Raji (cell line): ENCODE data around the gene MET.

Source experiments
- POLR2A ChIP-seq: IDR thresholded peaks from 2 replicates; pipeline ENCODE4 v1.6.1; 2011; ENCODE audit warnings: low read depth, low read length, control low read depth; ENCODE audit not compliant: insufficient read depth

Gene MET

GRCh38 chr7:116782177-116782711 is 110.2 kb downstream of the MET start:
- TF ChIP-seq POLR2A = no peak

GRCh38 chr7:116783666-116784318 is 111.8 kb downstream of the MET start:
- no peak for TF ChIP-seq POLR2A

GRCh38 chr7:116784647-116785046 is 112.7 kb downstream of the MET start:
- no peak for TF ChIP-seq POLR2A

GRCh38 chr7:116785843-116786242 is 113.8 kb downstream of the MET start:
- no peak for TF ChIP-seq POLR2A

GRCh38 chr7:116786791-116787443 is 114.9 kb downstream of the MET start:
- no peak for TF ChIP-seq POLR2A

- no peak for TF ChIP-seq POLR2A
These were observed 115.9 kb downstream of the MET start for GRCh38 chr7:116787881-116788280.

- TF ChIP-seq POLR2A = no peak
These were observed 116.7 kb downstream of the MET start for GRCh38 chr7:116788572-116789197.

GRCh38 chr7:116790025-116790424 is 118.0 kb downstream of the MET start:
- no peak for TF ChIP-seq POLR2A

- no peak for TF ChIP-seq POLR2A
These were observed 120.8 kb downstream of the MET start for GRCh38 chr7:116792813-116793212.

- TF ChIP-seq POLR2A = no peak
These were observed 121.9 kb downstream of the MET start for GRCh38 chr7:116793795-116794340.

GRCh38 chr7:116796471-116796870 is 124.5 kb downstream of the MET start:
- no peak for TF ChIP-seq POLR2A

- no peak for TF ChIP-seq POLR2A
These were observed 125.6 kb downstream of the MET start for GRCh38 chr7:116797612-116798011.

GRCh38 chr7:116798232-116798631 is 126.2 kb downstream of the MET start:
- TF ChIP-seq POLR2A = no peak

- no peak for TF ChIP-seq POLR2A
These were observed 127.9 kb downstream of the MET start for GRCh38 chr7:116799916-116800315.

- no peak for TF ChIP-seq POLR2A
These were observed 128.6 kb downstream of the MET start for GRCh38 chr7:116800594-116800993.

GRCh38 chr7:116801092-116801710 is 129.2 kb downstream of the MET start:
- no peak for TF ChIP-seq POLR2A

- no peak for TF ChIP-seq POLR2A
These were observed 130.2 kb downstream of the MET start for GRCh38 chr7:116802144-116802745.
